ENCODE results near the gene SOHLH1. TPM values are rescaled to one million over a fixed set of nuclear protein-coding genes. Genes with fewer than 3 reads are reported as not detected.

SOHLH1 gene
- total RNA-seq, 1 donor from 2014 or later: not detected

- Mint-ChIP-seq H3K36me3 (ENCODE audit: unreplicated experiment) (peaks cover 6% of the 10 kb centered on the region), H3K27me3 (ENCODE audit: unreplicated experiment) (peaks cover 8% of the 10 kb centered on the region), H3K4me1 (ENCODE audit: low read depth, unreplicated experiment) (no peaks in the 10 kb centered on the region), H3K9me3 (ENCODE audit: unreplicated experiment) (peaks cover 8% of the 10 kb centered on the region), H3K4me3 (ENCODE audit: unreplicated experiment) (no peak overlapping the region), H3K27ac (ENCODE audit: unreplicated experiment) (no peak overlapping the region)
- TF ChIP-seq CTCF (IDR thresholded peaks at IDR 0.05; ENCODE audit: partially characterized antibody, unreplicated experiment): no peak
- DNase-seq: no peak
Measured at GRCh38 chr9:135666534-135667462, 32.5 kb downstream of the SOHLH1 start.

- no peak for TF ChIP-seq CTCF (IDR thresholded peaks at IDR 0.05; ENCODE audit: partially characterized antibody, unreplicated experiment)
- Mint-ChIP-seq H3K4me3 (ENCODE audit: unreplicated experiment) (no peak overlapping the region), H3K27me3 (ENCODE audit: unreplicated experiment) (peaks cover 8% of the 10 kb centered on the region), H3K36me3 (ENCODE audit: unreplicated experiment) (peaks cover 6% of the 10 kb centered on the region), H3K4me1 (ENCODE audit: low read depth, unreplicated experiment) (no peaks in the 10 kb centered on the region), H3K9me3 (ENCODE audit: unreplicated experiment) (peaks cover 8% of the 10 kb centered on the region), H3K27ac (ENCODE audit: unreplicated experiment) (no peak overlapping the region)
- no peak for DNase-seq
Measured at GRCh38 chr9:135665795-135666189, 33.5 kb downstream of the SOHLH1 start.

GRCh38 chr9:135664801-135665794, 34.2 kb downstream of the SOHLH1 start:
- no peak overlapping the region for H3K27ac Mint-ChIP-seq (ENCODE audit: unreplicated experiment)
- H3K27me3 Mint-ChIP-seq (ENCODE audit: unreplicated experiment): peaks cover 8% of the 10 kb centered on the region
- H3K4me3 Mint-ChIP-seq (ENCODE audit: unreplicated experiment): no peak overlapping the region
- no peaks in the 10 kb centered on the region for H3K4me1 Mint-ChIP-seq (ENCODE audit: low read depth, unreplicated experiment)
- TF ChIP-seq CTCF (IDR thresholded peaks at IDR 0.05; ENCODE audit: partially characterized antibody, unreplicated experiment): no peak
- peaks cover 6% of the 10 kb centered on the region for H3K36me3 Mint-ChIP-seq (ENCODE audit: unreplicated experiment)
- peaks cover 8% of the 10 kb centered on the region for H3K9me3 Mint-ChIP-seq (ENCODE audit: unreplicated experiment)
- no peak for DNase-seq

GRCh38 chr9:135664266-135664665, 35.0 kb downstream of the SOHLH1 start:
- no peaks in the 10 kb centered on the region for H3K4me1 Mint-ChIP-seq (ENCODE audit: low read depth, unreplicated experiment)
- no peak overlapping the region for H3K4me3 Mint-ChIP-seq (ENCODE audit: unreplicated experiment)
- peaks cover 8% of the 10 kb centered on the region for H3K27me3 Mint-ChIP-seq (ENCODE audit: unreplicated experiment)
- no peak for DNase-seq
- no peak overlapping the region for H3K27ac Mint-ChIP-seq (ENCODE audit: unreplicated experiment)
- H3K9me3 Mint-ChIP-seq (ENCODE audit: unreplicated experiment): peaks cover 8% of the 10 kb centered on the region
- no peak for TF ChIP-seq CTCF (IDR thresholded peaks at IDR 0.05; ENCODE audit: partially characterized antibody, unreplicated experiment)
- H3K36me3 Mint-ChIP-seq (ENCODE audit: unreplicated experiment): peaks cover 5% of the 10 kb centered on the region

Data from glutamatergic neuron (in vitro differentiated cells).